K562 (cell line): Measurements from ENCODE around the gene RBP3. TPM values are rescaled to one million over a fixed set of nuclear protein-coding genes. Genes with fewer than 3 reads are reported as not detected.

Experiments used
- ATAC-seq: fragments of 200-7000 bp; cut with Tn5 transposase; 3 replicates; pipeline ENCODE4 v1.9.1; 2020; ENCODE audit warnings: moderate library complexity
- BruUV-seq: library from RNA; stranded (reverse); fragments of 400-500 nt; replicated peaks from 2 replicates; lab custom pipeline; 2021; lab: Mats Ljungman, UMichigan
- CTCF ChIA-PET: fragments of 300-600 bp; formaldehyde crosslinking; extraction: SDS; loops from one replicate; lab custom pipeline; 2021; ENCODE audit warnings: low intra/inter-chr PET ratio; lab: Yijun Ruan, JAX
- POLR2A ChIA-PET: fragments of 300-600, 350-650 bp; sonication (Branson Sonifier 250); formaldehyde crosslinking; extraction: SDS; loops from one replicate; lab custom pipeline; 2021; ENCODE audit warnings: antibody characterized with exemption, inconsistent platforms; lab: Yijun Ruan, JAX
- DNase-seq, 4 experiments: peaks; one replicate each; pipeline versions ENCODE4 v3.0.0 to v3.0.0-alpha.2; 2011 to 2018; ENCODE audit warnings: low spot score in 3 of 4, mixed read lengths in 3 of 4; ENCODE audit errors: extremely low read depth in 1 of 4
- FAIRE-seq: peaks from 2 replicates; lab custom pipeline; 2011; peaks lifted over from hg19 to GRCh38; lab: Jason Lieb, UNC
- H2AFZ ChIP-seq: 2 replicates; pipeline ENCODE4 v1.6.0; 2011; ENCODE audit warnings: low read depth, low read length, control low read depth, inconsistent platforms
- H3K27ac ChIP-seq: fragments of 200-600 bp; 3 replicates; pipeline ENCODE4 v1.8.0; 2011; ENCODE audit warnings: low read depth, mild to moderate bottlenecking, control low read depth, inconsistent platforms, low read length, moderate library complexity, mixed read lengths; ENCODE audit errors: extremely low read depth
- H3K27me3 ChIP-seq, 2 experiments: fragments of 300-600 bp in 1 of 2; 2 replicates in 1 of 2; 3 replicates in 1 of 2; pipeline versions ENCODE4 v1.6.0 to v1.8.0; 2011; ENCODE audit warnings: inconsistent platforms in 2 of 2, low read length in 2 of 2, mild to moderate bottlenecking in 1 of 2, mixed read lengths in 1 of 2, moderate library complexity in 1 of 2; ENCODE audit not compliant: control insufficient read depth in 2 of 2, insufficient read depth in 2 of 2
- H3K36me3 ChIP-seq: fragments of 300-600 bp; 3 replicates; pipeline ENCODE4 v1.8.0; 2011; ENCODE audit warnings: mild to moderate bottlenecking, low read length, inconsistent platforms; ENCODE audit not compliant: control insufficient read depth, insufficient read depth
- H3K4me1 ChIP-seq, 2 experiments: fragments of 200-600 bp in 1 of 2; replicated peaks in 1 of 2; 2 replicates in 1 of 2; 3 replicates in 1 of 2; pipeline versions ENCODE4 v1.5.1 to v1.8.0; 2011; ENCODE audit warnings: inconsistent platforms in 2 of 2, low read length in 2 of 2, mild to moderate bottlenecking in 1 of 2, mixed read lengths in 1 of 2, moderate library complexity in 1 of 2; ENCODE audit not compliant: control insufficient read depth in 2 of 2, insufficient read depth in 2 of 2
- H3K4me2 ChIP-seq: 2 replicates; pipeline ENCODE4 v1.6.1; 2011; ENCODE audit warnings: low read length, control low read depth, inconsistent platforms, mixed read lengths; ENCODE audit not compliant: insufficient read depth
- H3K4me3 ChIP-seq: fragments of 200-600 bp; sonication (generic), shearing (Covaris generic); 2 replicates; pipeline ENCODE4 v1.5.1; 2016; ENCODE audit warnings: control low read depth, inconsistent platforms
- H3K79me2 ChIP-seq: fragments of 200-600 bp; 3 replicates; pipeline ENCODE4 v1.8.0; 2011; ENCODE audit warnings: low read length, inconsistent platforms; ENCODE audit not compliant: control insufficient read depth, insufficient read depth
- H3K9ac ChIP-seq, 2 experiments: 2 replicates each; pipeline versions ENCODE4 v1.6.0 to v1.6.1; 2011; ENCODE audit warnings: low read depth in 2 of 2, low read length in 2 of 2, control low read depth in 1 of 2, inconsistent platforms in 1 of 2, mild to moderate bottlenecking in 1 of 2, mixed read lengths in 1 of 2; ENCODE audit not compliant: insufficient read depth in 1 of 2
- H3K9me1 ChIP-seq: one replicate; pipeline ENCODE4 v1.6.0; 2011; ENCODE audit warnings: inconsistent platforms, mild to moderate bottlenecking, low read length, moderate library complexity; ENCODE audit not compliant: control insufficient read depth, insufficient read depth
- H3K9me3 ChIP-seq: replicated peaks from 2 replicates; pipeline ENCODE4 v1.5.1; 2011; ENCODE audit warnings: low read depth, low read length, inconsistent platforms; ENCODE audit not compliant: control insufficient read depth, insufficient read depth
- H4K20me1 ChIP-seq: replicated peaks from 2 replicates; pipeline ENCODE4 v1.6.1; 2011; ENCODE audit warnings: low read length, inconsistent platforms, mixed read lengths; ENCODE audit not compliant: control insufficient read depth, insufficient read depth
- ARID1B ChIP-seq: fragments of 450-650 bp; IDR thresholded peaks from 2 replicates; pipeline ENCODE4 v1.6.1; 2016; ENCODE audit warnings: antibody characterized with exemption, mild to moderate bottlenecking, inconsistent platforms
- FOXJ2 ChIP-seq: fragments of 200-800 bp; sonication (Bioruptor generic); IDR thresholded peaks from 2 replicates; pipeline ENCODE4 v1.6.1; 2016; ENCODE audit warnings: missing genetic modification characterization, missing compliant biosample characterization
- HNRNPLL ChIP-seq: fragments of 200-400 bp; formaldehyde crosslinking; IDR thresholded peaks from 2 replicates; pipeline ENCODE4 v1.6.1; 2017; ENCODE audit warnings: low read length, low read depth, mild to moderate bottlenecking; ENCODE audit not compliant: poor library complexity, severe bottlenecking
- KDM2B ChIP-seq: fragments of 250-450 bp; sonication (Bioruptor Pico); IDR thresholded peaks from 2 replicates; pipeline ENCODE4 v1.8.0; 2021; ENCODE audit warnings: mild to moderate bottlenecking, moderate library complexity
- KLF6 ChIP-seq: fragments of 250-450 bp; sonication (Bioruptor Pico); IDR thresholded peaks from 2 replicates; pipeline ENCODE4 v1.4.0; 2020; ENCODE audit warnings: mild to moderate bottlenecking, moderate library complexity, borderline replicate concordance
- LCOR ChIP-seq: sonication (generic); formaldehyde crosslinking; IDR thresholded peaks from 2 replicates; pipeline ENCODE4 v1.8.0; 2022; ENCODE audit warnings: mild to moderate bottlenecking, missing genetic modification reagents
- MYBL2 ChIP-seq, 2 experiments: fragments of 450-650 bp in 1 of 2; sonication (generic) in 1 of 2; formaldehyde crosslinking in 1 of 2; IDR thresholded peaks; 2 replicates each; pipeline versions ENCODE4 v1.6.1 to v1.8.1; 2017 to 2022; ENCODE audit warnings: borderline replicate concordance in 1 of 2, inconsistent platforms in 1 of 2, low read depth in 1 of 2, mild to moderate bottlenecking in 1 of 2, missing genetic modification reagents in 1 of 2, moderate library complexity in 1 of 2
- NEUROD1 ChIP-seq: fragments of 150-350 bp; IDR thresholded peaks from 2 replicates; pipeline ENCODE4 v1.6.1; 2014; ENCODE audit warnings: borderline replicate concordance, low read length, low read depth; ENCODE audit not compliant: partially characterized antibody
- NFIX ChIP-seq: fragments of 250-450 bp; sonication (Bioruptor Pico); IDR thresholded peaks from 2 replicates; pipeline ENCODE4 v1.4.0; 2020; ENCODE audit warnings: low read depth, mild to moderate bottlenecking, moderate library complexity
- OTX1 ChIP-seq: fragments of 450-650 bp; formaldehyde crosslinking; IDR thresholded peaks from 2 replicates; pipeline ENCODE4 v1.4.0; 2022; ENCODE audit warnings: mild to moderate bottlenecking
- RNF2 ChIP-seq: sonication (generic); IDR thresholded peaks from 2 replicates; pipeline ENCODE4 v1.6.1; 2016
- ZBED1 ChIP-seq: IDR thresholded peaks from 2 replicates; pipeline ENCODE4 v1.6.1; 2014
- ZFP1 ChIP-seq: fragments of 450-650 bp; formaldehyde crosslinking; IDR thresholded peaks from 2 replicates; pipeline ENCODE4 v1.4.0; 2020; ENCODE audit warnings: mild to moderate bottlenecking, mixed read lengths
- ZNF143 ChIP-seq: sonication (generic); formaldehyde crosslinking; IDR thresholded peaks from 2 replicates; pipeline ENCODE4 v1.9.0; 2022; ENCODE audit warnings: mild to moderate bottlenecking, missing genetic modification reagents
- ZNF3 ChIP-seq: fragments of 250-450 bp; sonication (Bioruptor Pico); IDR thresholded peaks from 2 replicates; pipeline ENCODE4 v1.5.0; 2021; ENCODE audit warnings: mild to moderate bottlenecking, moderate library complexity
- in situ Hi-C: fragments of 300-500 bp; cut with MboI; formaldehyde crosslinking; loops from 4 replicates; pipeline ENCODE4 v1.15.0; 2018; ENCODE audit warnings: inconsistent platforms, mixed read lengths
- intact Hi-C: fragments of 100-400 bp; cut with micrococcal nuclease; formaldehyde crosslinking; loops from 2 replicates; pipeline ENCODE4 v1.14.2; 2022
- polyA plus RNA-seq, 8 experiments: library from polyadenylated mRNA; depleted of rRNA in 4 of 8; stranded (reverse) in 5 of 8; unstranded in 3 of 8; fragments of >200 nt; fragmentation: Nextera tagmentation in 2 of 8; fragmentation: Illumina TruSeq in 1 of 8; extraction: Ambion mirVana in 2 of 8; extraction: Trizol in 1 of 8; gene quantifications; 2 replicates each; pipeline versions ENCODE4 v1.2.1 to v1.2.3, GENCODE V29; 2011 to 2014; ENCODE audit warnings: inconsistent platforms in 1 of 8, missing spikeins in 1 of 8
- total RNA-seq, 7 experiments: library from RNA; depleted of rRNA in 6 of 7; stranded (reverse); fragments of >200 nt in 6 of 7; fragmentation: Illumina TruSeq in 2 of 7; extraction: Trizol in 2 of 7; gene quantifications; 2 replicates each; pipeline versions ENCODE4 v1.2.1 to v1.2.3, GENCODE V29; 2011 to 2021; ENCODE audit warnings: low replicate concordance in 1 of 7
- TF ChIP-seq, protein P1 (sequence below): fragments of 450-650 bp; formaldehyde crosslinking; IDR thresholded peaks from 2 replicates; pipeline ENCODE4 v1.4.0; 2020; ENCODE audit warnings: mild to moderate bottlenecking, moderate library complexity
- TF ChIP-seq, protein P2 (sequence below): sonication (generic); formaldehyde crosslinking; IDR thresholded peaks from 2 replicates; pipeline ENCODE4 v1.8.1; 2023; ENCODE audit warnings: mild to moderate bottlenecking, missing genetic modification reagents
- TF ChIP-seq, protein P3 (sequence below): fragments of 150-350 bp; conservative IDR thresholded peaks from 2 replicates; pipeline ENCODE4 v1.6.1; 2014; ENCODE audit warnings: low read length

Gene RBP3
- total and polyA plus RNA-seq, 9 of the 15 experiments (the other 6 are each of a cell fraction or from before 2014, with no cell fraction given): not detected

DNA sequence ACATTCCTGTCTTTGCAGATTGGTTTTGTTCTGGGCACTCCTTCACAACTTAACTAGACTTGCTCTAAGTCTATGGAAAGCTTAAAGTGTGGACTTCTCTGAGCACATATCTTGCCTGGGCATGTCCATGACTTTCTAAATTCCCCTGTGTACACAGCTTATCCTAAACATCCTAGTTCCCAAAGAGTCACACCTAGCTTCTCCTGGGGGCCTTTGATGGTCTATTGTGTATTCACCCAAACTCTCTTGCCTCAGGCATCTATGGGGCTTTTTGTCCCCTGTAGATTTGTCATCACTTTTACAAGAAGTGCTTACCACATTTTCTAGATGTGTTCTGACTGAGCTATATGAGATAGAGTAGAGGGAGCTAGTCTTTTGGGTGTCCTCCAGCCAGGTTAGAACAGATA, 48.2 kb downstream of the RBP3 start:
- ATAC-seq: no peak
- no peaks in the 10 kb centered on the region for H3K9me1 ChIP-seq
- no peaks in the 10 kb centered on the region for H3K36me3 ChIP-seq
- H3K27ac ChIP-seq: no peak overlapping the region
- ChIA-PET POLR2A (no interaction called here), CTCF (no interaction called here)
- no peaks in the 10 kb centered on the region for H3K79me2 ChIP-seq
- peaks cover 9 to 19% of the 10 kb centered on the region in 2 experiments; a peak in 3 of 5 replicates for H3K27me3 ChIP-seq
- H4K20me1 ChIP-seq: no peaks in the 10 kb centered on the region
- no peak for TF ChIP-seq ZFP1 (CRISPR knock-in tag)
- no peak for TF ChIP-seq KDM2B
- no peak for TF ChIP-seq ZBED1
- no peak for TF ChIP-seq FOXJ2 (tag)
- TF ChIP-seq ZNF3: no peak
- TF ChIP-seq, protein P1, sequence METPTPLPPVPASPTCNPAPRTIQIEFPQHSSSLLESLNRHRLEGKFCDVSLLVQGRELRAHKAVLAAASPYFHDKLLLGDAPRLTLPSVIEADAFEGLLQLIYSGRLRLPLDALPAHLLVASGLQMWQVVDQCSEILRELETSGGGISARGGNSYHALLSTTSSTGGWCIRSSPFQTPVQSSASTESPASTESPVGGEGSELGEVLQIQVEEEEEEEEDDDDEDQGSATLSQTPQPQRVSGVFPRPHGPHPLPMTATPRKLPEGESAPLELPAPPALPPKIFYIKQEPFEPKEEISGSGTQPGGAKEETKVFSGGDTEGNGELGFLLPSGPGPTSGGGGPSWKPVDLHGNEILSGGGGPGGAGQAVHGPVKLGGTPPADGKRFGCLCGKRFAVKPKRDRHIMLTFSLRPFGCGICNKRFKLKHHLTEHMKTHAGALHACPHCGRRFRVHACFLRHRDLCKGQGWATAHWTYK (CRISPR knock-in tag): no peak
- no peak for TF ChIP-seq ZNF143
- no peak for TF ChIP-seq NEUROD1
- no peak for TF ChIP-seq OTX1 (CRISPR knock-in tag)
- no peak for TF ChIP-seq HNRNPLL
- TF ChIP-seq, protein P2, sequence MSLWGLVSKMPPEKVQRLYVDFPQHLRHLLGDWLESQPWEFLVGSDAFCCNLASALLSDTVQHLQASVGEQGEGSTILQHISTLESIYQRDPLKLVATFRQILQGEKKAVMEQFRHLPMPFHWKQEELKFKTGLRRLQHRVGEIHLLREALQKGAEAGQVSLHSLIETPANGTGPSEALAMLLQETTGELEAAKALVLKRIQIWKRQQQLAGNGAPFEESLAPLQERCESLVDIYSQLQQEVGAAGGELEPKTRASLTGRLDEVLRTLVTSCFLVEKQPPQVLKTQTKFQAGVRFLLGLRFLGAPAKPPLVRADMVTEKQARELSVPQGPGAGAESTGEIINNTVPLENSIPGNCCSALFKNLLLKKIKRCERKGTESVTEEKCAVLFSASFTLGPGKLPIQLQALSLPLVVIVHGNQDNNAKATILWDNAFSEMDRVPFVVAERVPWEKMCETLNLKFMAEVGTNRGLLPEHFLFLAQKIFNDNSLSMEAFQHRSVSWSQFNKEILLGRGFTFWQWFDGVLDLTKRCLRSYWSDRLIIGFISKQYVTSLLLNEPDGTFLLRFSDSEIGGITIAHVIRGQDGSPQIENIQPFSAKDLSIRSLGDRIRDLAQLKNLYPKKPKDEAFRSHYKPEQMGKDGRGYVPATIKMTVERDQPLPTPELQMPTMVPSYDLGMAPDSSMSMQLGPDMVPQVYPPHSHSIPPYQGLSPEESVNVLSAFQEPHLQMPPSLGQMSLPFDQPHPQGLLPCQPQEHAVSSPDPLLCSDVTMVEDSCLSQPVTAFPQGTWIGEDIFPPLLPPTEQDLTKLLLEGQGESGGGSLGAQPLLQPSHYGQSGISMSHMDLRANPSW (CRISPR knock-in tag): no peak
- TF ChIP-seq, protein P3, sequence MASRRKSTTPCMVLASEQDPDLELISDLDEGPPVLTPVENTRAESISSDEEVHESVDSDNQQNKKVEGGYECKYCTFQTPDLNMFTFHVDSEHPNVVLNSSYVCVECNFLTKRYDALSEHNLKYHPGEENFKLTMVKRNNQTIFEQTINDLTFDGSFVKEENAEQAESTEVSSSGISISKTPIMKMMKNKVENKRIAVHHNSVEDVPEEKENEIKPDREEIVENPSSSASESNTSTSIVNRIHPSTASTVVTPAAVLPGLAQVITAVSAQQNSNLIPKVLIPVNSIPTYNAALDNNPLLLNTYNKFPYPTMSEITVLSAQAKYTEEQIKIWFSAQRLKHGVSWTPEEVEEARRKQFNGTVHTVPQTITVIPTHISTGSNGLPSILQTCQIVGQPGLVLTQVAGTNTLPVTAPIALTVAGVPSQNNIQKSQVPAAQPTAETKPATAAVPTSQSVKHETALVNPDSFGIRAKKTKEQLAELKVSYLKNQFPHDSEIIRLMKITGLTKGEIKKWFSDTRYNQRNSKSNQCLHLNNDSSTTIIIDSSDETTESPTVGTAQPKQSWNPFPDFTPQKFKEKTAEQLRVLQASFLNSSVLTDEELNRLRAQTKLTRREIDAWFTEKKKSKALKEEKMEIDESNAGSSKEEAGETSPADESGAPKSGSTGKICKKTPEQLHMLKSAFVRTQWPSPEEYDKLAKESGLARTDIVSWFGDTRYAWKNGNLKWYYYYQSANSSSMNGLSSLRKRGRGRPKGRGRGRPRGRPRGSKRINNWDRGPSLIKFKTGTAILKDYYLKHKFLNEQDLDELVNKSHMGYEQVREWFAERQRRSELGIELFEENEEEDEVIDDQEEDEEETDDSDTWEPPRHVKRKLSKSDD: no peak
- no peak for TF ChIP-seq KLF6 (CRISPR knock-in tag)
- no peak for TF ChIP-seq ARID1B
- no peak for TF ChIP-seq LCOR (CRISPR knock-in tag)
- no peak for TF ChIP-seq RNF2
- TF ChIP-seq NFIX (CRISPR knock-in tag): no peak
- TF ChIP-seq MYBL2 (IDR thresholded peaks at IDR 0.05; ENCODE audit: low read depth): no peak
- TF ChIP-seq MYBL2 (CRISPR knock-in tag; IDR thresholded peaks at IDR 0.05; ENCODE audit: borderline replicate concordance): no peak
- no peak for FAIRE-seq
- H2AFZ ChIP-seq: no peak overlapping the region
- DNase-seq: no peak
- no peak overlapping the region for H3K9ac ChIP-seq
- no TSS peak for BruUV-seq
- no peaks in the 10 kb centered on the region for H3K4me1 ChIP-seq
- in situ Hi-C loops (no loop called here), intact Hi-C loops (loop anchor here (2.0 kb wide), 1 partner anchor 36 kb away; no protein-coding TSS in a partner anchor)
- no peaks in the 10 kb centered on the region for H3K9me3 ChIP-seq
- H3K4me3 ChIP-seq: no peak overlapping the region
- no peak overlapping the region for H3K4me2 ChIP-seq
